Panc1 (cell line): ENCODE measurements around the gene IGF1R.

ENCODE experiments used
- POLR2AphosphoS5 ChIP-seq: IDR thresholded peaks from 2 replicates; pipeline ENCODE4 v1.6.1; 2012; ENCODE audit warnings: mild to moderate bottlenecking, low read depth, low read length, moderate library complexity
- SIN3A ChIP-seq: IDR thresholded peaks from 2 replicates; pipeline ENCODE4 v1.6.1; 2012; ENCODE audit warnings: low read depth, mild to moderate bottlenecking, low read length, moderate library complexity, borderline replicate concordance; ENCODE audit not compliant: insufficient read depth
- TCF7L2 ChIP-seq: IDR thresholded peaks from 2 replicates; pipeline ENCODE4 v1.6.1; 2011; ENCODE audit warnings: mild to moderate bottlenecking, low read depth, low read length, inconsistent platforms
- TF ChIP-seq, protein P1 (sequence below): fragments of 450-650 bp; IDR thresholded peaks from 2 replicates; pipeline ENCODE4 v1.5.1; 2017; ENCODE audit warnings: mild to moderate bottlenecking
- TF ChIP-seq, protein P2 (sequence below), 2 experiments: IDR thresholded peaks; 2 replicates each; pipeline ENCODE4 v1.6.1; 2011 to 2012; ENCODE audit warnings: low read depth in 2 of 2, control low read depth in 1 of 2, low read length in 1 of 2, mild to moderate bottlenecking in 1 of 2, moderate library complexity in 1 of 2; ENCODE audit not compliant: insufficient read depth in 1 of 2

DNA sequence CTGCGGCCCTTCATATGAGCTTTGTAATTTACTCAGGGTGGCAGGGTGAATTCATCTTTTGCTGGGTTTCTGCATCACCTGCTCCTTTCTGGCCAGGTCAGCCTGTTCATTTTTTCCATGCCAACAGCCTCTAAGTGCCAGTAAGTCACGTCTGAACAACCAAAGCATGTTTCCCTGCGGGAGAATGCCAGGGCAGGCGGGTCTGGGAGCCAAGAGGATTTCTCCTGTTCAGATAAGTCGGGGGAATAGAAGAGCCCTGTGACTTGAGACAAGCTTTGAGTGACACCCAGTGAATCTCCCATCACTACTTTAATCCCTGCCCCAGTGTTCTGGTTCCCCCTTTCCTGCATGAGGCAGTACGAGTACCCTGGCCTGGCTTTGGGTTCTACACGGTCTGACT is 206.2 kb downstream of the IGF1R start:
- no peak for TF ChIP-seq POLR2AphosphoS5
- TF ChIP-seq, protein P1, sequence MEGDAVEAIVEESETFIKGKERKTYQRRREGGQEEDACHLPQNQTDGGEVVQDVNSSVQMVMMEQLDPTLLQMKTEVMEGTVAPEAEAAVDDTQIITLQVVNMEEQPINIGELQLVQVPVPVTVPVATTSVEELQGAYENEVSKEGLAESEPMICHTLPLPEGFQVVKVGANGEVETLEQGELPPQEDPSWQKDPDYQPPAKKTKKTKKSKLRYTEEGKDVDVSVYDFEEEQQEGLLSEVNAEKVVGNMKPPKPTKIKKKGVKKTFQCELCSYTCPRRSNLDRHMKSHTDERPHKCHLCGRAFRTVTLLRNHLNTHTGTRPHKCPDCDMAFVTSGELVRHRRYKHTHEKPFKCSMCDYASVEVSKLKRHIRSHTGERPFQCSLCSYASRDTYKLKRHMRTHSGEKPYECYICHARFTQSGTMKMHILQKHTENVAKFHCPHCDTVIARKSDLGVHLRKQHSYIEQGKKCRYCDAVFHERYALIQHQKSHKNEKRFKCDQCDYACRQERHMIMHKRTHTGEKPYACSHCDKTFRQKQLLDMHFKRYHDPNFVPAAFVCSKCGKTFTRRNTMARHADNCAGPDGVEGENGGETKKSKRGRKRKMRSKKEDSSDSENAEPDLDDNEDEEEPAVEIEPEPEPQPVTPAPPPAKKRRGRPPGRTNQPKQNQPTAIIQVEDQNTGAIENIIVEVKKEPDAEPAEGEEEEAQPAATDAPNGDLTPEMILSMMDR: no peak
- TF ChIP-seq, protein P2, sequence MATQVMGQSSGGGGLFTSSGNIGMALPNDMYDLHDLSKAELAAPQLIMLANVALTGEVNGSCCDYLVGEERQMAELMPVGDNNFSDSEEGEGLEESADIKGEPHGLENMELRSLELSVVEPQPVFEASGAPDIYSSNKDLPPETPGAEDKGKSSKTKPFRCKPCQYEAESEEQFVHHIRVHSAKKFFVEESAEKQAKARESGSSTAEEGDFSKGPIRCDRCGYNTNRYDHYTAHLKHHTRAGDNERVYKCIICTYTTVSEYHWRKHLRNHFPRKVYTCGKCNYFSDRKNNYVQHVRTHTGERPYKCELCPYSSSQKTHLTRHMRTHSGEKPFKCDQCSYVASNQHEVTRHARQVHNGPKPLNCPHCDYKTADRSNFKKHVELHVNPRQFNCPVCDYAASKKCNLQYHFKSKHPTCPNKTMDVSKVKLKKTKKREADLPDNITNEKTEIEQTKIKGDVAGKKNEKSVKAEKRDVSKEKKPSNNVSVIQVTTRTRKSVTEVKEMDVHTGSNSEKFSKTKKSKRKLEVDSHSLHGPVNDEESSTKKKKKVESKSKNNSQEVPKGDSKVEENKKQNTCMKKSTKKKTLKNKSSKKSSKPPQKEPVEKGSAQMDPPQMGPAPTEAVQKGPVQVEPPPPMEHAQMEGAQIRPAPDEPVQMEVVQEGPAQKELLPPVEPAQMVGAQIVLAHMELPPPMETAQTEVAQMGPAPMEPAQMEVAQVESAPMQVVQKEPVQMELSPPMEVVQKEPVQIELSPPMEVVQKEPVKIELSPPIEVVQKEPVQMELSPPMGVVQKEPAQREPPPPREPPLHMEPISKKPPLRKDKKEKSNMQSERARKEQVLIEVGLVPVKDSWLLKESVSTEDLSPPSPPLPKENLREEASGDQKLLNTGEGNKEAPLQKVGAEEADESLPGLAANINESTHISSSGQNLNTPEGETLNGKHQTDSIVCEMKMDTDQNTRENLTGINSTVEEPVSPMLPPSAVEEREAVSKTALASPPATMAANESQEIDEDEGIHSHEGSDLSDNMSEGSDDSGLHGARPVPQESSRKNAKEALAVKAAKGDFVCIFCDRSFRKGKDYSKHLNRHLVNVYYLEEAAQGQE (IDR thresholded peaks at IDR 0.05; ENCODE audit: insufficient read depth in 1 of 2, low read depth in 2 of 2, low read length in 1 of 2): no peak
- TF ChIP-seq SIN3A: no peak
- TF ChIP-seq TCF7L2: no peak
